Measurements from ENCODE around the gene USP28.
"Not testable (repeated sequence)": the region's sequence is repeated elsewhere in the genome, so short reads cannot be mapped to it uniquely, and the experiment has no call there.

USP28 gene, protein sequence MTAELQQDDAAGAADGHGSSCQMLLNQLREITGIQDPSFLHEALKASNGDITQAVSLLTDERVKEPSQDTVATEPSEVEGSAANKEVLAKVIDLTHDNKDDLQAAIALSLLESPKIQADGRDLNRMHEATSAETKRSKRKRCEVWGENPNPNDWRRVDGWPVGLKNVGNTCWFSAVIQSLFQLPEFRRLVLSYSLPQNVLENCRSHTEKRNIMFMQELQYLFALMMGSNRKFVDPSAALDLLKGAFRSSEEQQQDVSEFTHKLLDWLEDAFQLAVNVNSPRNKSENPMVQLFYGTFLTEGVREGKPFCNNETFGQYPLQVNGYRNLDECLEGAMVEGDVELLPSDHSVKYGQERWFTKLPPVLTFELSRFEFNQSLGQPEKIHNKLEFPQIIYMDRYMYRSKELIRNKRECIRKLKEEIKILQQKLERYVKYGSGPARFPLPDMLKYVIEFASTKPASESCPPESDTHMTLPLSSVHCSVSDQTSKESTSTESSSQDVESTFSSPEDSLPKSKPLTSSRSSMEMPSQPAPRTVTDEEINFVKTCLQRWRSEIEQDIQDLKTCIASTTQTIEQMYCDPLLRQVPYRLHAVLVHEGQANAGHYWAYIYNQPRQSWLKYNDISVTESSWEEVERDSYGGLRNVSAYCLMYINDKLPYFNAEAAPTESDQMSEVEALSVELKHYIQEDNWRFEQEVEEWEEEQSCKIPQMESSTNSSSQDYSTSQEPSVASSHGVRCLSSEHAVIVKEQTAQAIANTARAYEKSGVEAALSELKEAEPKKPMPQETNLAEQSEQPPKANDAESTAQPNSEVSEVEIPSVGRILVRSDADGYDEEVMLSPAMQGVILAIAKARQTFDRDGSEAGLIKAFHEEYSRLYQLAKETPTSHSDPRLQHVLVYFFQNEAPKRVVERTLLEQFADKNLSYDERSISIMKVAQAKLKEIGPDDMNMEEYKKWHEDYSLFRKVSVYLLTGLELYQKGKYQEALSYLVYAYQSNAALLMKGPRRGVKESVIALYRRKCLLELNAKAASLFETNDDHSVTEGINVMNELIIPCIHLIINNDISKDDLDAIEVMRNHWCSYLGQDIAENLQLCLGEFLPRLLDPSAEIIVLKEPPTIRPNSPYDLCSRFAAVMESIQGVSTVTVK

DNA sequence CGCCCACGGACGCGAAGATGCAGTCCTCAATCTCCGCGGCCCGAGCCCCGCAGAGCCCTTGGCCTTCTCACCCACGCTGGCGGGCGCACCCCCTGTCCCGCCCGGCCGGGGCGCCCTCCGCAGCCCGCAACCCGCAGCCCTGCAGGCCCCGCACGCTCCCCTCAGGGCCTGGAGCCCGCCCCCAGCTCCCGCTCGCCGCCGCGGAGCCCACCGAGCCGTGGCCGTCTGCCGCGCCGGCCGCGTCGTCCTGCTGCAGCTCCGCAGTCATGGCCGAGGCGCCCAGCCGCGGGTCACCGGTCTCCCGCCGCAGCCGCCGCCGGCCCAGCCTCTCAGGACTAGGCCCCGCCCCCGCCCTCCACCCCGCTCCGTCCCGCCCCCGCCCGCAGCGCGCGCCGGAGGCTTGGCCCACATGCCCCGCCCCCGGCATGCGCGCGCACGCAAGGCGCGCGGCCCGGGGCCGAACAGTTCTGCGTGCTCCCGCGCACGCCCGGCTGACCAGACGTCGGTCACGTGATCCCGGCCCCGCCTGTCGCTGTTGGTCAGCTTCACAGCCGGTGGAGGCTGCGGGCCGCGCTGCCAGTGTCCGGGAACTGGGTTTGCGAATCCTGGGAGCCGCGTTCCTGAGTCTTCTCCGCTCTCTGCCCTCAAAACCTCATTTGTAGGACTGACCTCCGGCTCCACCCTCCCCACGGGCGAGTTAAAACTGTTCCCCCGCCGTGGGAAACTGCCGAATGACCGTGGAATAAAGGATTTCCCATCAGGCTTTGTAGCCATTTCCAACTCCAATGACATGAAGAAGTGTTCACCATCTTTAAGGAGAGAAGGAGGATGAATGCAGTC is at the start of gene USP28:
USP28 (minus strand) TSS at position 339 of the 840 bp plus-strand sequence; CDS start at position 268, 71 bp downstream.
- DNase-seq = peak; percentile 69

DNA sequence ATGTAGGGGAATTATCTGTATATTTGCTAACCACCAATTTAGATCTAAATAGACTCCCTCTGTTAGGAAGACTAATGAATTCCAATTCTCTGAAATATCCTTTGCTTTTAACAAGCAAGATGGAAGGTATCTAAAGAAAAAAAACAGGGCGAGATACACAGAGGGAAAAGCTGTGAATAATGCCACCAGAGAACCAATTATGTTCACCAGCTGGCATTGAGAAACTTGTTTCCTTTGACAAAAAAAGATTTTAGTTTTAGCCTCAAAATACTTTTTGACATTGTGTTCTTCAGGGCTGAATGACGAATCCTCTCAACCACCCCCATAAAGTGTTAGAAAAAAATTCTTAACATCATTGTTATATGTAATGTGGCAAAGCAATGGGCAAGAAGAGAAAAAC is 48.2 kb upstream of the USP28 start:
- no peak for DNase-seq

DNA sequence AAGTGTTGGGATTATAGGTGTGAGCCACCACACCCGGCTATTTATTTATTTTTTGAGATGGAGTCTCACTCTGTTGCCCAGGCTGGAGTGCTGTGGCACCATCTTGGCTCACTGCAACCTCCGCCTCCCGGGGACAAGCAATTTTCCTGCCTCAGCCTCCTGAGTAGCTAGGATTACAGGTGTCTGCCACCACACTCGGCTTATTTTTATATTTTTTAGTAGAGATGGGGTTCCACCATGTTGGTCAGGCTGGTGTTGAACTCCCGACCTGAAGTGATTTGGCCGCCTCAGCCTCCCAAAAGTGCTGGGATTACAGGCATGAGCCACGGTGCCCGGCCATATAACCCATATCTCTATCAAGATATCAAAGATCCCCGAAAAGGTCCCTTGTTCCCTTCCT is 36.1 kb upstream of the USP28 start:
- not testable (repeated sequence) for DNase-seq

DNA sequence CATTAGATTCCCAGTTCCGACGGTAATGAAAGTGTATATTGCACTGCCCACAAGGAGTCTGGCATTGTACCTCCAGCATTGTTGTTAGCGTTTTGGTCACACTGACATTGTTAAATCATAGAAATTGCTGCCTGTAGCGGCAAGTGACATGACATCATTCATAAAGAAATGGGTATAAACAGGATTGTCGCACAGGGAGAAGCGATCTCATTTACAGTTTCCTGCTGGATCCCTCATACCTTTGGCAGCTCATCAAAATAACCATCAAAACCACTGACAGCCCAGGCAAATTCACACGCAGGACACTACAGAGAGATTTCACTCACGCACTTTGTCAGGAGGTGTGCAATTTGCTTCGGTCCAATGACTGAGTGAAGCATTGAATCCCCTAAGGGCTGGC is 32.7 kb upstream of the USP28 start:
- no peak for DNase-seq

DNA sequence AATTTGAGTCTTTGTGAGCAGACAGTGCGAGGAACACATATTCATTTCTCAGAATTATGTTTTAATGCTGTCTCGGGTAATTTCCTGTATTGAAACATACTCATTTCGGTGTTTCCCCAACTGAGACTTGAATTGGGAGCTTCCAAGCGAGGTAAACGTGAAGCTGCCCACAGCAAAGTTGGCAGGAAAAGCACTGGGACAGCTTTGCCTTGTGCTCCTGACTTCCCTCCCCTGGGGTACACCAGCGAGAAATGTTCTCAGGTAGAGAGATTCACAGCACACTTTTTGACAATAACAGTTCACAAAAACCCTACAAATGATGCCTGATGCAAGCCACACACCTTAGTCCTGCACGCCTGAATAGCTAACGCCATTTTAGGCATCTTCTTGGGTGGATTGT is 32.3 kb upstream of the USP28 start:
- DNase-seq = no peak

DNA sequence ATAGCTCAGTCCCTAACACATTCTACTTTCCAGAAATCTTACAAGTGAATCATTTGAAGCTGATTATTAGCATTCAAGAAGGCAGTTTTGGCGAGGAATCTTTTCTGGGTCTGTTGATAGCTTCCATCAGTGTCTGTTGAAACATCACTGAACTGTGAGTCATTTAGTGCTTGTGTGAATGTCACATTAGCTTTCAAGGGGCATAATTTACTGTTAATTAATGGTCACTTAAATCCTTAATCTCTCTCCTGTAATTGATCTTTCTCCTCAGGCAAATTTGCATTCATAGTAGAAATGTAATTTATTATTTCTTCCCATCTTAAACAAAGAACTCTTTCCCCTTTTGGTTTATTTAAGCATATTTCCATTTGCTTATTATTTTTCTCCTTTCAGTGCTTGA is 31.8 kb upstream of the USP28 start:
- DNase-seq = no peak

DNA sequence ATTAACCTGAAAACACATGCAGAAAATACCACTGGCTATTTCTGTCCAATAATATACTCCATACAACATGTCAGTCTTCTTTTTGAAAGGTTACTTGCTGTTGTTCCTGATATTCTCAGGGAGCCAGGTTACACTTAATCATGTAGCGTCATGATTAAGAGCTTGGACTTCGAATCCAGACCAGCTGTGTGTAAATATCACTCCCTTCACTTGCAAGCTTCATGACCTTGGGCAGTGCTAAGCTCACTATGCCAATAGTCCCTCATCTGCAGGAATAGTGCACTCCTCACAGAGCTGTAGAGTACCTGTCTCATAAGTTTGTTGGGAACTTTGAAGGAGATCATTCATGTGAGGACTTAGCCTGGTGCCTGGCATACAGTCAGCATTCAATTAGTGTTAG is 31.1 kb upstream of the USP28 start:
- no peak for DNase-seq

DNA sequence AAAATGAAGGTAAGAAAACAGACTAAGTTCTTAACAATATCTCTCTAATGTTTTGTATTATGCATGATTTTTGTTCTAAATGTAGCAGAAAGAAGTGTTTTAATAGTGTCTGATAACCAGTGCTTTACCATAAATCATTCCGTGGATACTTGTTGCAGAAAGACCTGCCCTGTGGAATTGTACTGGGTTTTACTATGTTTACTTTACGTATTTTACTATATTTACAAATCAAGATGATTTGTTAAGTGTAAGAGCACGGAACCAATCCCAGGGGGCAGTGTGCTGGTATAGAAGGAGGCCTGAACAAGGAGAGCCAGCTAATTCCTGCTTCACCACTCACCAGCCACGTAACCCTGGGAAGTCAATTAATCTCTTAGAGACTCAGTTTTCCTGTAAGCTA is 30.7 kb upstream of the USP28 start:
- no peak for DNase-seq

DNA sequence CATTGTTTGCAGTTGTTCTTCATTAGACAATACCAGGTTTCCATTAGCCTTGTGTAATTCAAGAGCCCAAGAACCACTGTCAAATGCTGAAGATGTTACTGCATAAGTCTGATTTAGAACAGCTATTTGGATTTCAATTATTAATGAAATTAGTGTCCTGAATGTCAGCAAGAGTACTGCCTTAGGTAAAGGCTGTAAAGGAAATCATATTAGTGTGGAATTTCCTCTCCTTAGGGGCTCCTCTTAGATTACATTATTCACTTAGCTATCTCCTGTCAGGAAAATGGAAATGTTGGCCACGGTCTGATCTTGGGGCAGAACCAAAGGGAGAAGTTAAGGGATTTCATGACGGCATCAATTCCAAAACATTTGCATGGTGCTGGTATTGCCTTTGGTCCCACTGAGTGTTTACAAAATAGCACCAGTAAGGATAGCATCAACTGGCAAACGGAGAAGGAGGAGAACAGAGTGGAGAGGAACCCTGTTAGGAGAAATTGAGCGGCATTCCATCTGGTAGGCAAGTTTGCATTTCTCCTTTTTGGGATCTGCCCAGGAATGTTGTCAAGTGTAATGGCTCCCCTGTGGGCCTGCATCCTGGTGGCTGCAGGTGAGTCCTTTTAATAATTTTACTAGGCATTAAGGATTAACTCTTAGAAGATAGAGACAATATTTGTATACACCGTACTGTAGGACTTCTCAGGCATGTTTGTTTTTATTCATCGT is 29.2 kb upstream of the USP28 start, which contains the start of gene HTR3B:
HTR3B (plus strand) TSS at position 418 of the 723 bp plus-strand sequence; CDS start at position 556, 138 bp downstream.
- DNase-seq = no peak

DNA sequence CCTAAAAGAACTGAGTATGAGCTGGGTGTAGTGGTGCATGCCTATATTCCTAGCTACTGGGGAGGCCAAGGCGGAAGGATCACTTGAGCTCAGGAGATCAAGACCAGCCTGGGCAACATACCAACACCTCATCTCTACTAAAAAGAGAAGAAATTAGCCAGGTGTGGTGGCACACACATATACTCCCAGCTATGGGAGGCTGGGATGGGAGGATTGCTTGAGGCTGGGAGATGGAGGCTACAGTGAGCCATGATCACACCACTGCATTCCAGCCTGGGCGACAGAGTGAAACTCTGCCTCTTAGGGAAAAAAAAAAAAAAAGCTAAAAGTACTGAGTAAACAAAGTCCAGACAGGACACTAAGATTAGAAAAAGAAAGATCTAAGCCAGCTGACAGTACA is 25.8 kb upstream of the USP28 start:
- DNase-seq = no peak

DNA sequence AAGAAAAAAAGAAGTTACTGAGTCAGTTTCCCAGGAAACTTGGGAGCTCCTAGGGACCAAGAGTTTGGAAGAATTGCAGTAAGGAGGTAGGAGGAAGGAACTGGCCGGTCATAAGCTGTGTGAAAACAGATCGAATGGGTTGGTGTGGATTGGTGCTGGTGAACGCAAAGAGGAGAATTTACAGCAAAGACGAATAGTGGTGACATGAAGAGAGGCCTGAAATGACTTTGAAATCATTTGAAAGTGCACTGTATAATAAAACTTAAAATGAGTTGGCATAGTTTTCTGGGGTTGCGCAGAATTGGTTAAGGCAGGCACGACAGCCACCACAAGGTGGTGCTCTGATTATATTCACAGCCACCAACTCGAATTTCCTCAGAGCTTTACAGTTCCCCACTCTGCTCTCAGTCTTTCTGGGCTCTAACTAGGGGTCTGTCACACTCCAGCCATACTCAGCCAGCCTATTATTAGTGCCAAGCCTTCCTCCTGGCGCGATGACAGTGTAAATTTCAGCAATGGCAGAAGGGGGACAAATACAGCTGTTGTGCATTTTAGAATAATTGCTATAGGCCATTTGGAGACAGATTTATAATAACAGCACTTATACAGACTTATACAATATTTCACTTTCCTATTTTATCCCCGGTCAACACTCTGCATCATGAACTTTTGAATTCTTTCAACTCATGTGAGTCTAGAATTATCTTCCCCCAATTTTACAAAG is 20.9 kb upstream of the USP28 start:
- no peak for DNase-seq

DNA sequence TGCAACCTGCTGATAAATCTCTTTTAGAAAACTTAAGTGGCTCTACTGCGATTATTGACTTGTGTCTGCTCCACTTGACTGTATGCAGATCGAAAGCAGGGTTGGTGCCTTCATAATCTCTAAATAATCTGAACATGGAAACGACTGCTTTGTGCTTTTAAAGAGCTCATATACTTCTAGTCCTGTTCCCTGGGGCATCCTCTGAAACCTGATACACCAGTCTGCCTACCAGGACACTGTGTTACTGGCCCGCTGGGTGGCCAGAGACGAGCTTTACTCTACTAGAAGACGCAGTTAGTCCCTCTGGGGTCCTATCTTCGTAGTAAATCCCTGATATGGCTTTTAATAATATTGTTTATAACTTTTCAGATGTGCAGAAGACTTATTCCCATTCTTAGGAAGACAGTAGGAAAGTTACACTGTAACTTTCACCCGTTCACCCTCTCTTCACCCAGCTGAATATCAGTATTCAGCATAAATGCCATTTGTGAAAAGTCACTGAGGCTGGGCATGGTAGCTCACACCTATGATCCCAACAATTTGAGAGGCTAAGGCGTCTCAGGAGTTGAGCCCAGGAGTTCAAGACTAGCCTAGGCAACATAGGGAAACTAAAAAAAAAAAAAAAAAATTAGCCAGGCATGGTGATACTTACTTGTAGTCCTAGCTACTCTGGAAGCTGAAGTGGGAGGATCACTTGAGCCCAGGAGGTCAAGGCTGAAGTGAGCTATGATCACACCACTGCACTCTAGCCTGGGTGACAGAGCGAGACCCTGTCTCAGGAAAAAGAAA is 20.2 kb upstream of the USP28 start:
- no peak for DNase-seq

DNA sequence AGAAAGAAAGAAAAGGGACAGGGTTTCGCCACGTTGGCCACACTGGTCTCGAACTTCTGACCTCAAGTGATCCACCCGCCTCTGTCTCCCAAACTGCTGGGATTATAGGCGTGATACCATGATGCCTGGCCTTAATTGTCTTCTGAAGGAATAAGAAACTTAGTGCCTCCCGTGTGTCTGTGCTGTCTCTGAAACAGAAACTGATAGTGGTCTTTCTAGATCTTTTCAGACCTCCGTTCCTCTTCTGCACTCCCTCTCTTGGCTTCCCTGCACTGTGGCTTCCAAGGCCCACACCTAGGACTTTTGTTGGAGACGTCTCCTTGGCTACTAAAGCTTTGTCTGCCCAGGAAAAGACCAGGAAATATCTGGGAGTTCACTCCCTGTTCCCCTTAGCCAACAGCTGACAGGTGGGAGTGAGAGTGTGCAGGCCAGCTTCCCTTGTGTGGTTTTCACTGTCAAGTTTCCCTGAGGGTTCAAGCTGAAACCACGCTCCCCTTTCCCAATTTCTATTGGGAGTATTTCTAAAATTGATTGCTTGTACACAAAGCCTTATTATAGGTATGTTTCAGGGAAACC is 19.1 kb upstream of the USP28 start:
- DNase-seq = no peak

DNA sequence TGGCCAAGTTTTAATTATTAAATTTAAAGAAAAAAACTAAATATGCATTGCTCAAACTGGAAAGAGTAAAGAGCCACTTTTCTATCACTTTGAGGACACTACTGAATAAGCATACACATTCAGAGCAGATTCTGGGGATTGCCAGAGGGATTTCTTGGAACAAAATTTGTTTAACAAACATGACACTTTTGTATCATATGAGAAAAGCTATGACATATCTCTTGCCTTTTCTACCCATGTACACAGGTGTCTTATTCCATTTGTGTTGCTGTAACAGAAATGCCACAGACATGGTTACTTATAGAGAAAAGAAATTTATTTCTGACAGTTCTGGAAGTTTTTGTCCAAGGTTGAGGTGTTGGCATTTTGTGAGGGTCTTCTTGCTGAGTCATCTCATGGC is 13.5 kb upstream of the USP28 start:
- DNase-seq = no peak

DNA sequence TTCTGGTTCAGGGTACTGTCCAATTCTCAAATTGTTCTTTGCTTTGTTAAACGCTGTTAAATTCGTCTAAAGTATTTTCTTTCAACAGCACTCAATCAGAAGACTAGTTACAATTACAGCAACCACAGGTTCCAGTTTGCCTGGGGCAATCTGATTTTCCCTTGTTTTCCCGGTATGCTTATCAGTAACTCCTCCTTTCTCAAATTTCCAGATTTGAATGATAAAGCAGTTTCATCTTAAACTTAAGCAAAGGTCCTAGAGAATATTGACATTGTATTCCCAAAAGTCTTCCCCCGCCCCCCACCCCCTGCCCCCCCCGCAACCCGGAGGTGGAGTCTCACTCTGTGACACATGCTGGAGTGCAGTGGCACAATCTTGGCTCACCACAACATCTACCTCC is 10.5 kb upstream of the USP28 start:
- no peak for DNase-seq

DNA sequence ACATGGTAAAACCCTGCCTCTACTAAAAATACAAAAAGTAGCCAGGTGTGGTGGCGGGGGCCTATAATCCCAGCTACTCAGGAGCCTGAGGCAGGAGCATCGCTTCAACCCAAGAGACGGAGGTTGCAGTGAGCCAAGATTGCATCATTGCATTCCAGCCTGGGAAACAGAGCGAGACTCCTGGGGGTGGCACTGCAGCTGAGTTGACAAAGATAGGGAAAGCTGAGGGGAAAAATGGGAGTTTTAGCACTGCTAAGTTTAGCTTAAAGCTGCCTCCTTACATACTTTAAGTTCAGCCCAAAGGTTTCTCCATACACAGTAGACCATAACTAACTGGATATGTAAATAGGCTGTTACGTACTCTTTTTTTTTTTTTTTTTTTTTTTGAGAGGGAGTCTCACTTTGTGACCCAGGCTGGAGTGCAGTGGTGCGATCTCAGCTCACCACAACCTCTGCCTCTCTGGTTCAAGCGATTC is 9.0 kb upstream of the USP28 start:
- DNase-seq = no peak

DNA sequence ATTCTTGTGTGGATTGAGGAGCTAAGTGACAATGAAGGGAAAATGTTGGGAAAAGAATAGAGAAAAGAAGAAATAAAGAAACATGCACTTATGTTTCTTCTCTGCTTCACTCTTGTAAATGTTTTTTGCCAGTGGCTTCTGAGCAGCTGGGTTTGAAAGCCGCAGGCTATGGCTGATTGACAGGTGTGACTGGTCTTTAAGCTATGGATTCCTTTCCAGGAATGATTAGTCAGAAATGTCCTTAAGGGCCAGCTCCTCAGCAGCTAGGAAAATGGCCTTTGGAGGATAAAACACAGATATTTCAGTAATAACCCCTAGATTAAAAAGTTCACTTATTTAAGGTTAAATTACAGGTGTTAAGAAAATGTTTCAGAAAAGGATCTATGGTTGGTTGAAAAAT is 6.5 kb upstream of the USP28 start:
- DNase-seq = no peak

DNA sequence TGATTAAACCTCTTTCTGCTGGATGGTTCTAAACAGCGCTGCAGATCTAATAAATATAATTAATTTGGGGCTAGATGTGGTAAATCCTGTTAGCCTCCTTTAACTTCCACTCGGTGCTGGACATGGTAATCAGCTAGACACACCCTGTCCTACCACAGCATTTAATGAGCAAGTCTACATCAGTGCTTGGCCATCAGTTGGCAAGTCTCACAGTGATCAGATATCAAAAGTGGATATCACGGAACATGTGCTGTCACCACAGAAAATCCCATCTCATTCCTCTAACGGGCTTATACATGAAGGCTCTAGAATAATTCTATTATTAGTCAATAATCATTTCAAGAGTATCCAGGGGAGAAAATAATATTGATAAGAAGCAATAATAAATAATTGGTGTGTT is 5.6 kb upstream of the USP28 start:
- no peak for DNase-seq

DNA sequence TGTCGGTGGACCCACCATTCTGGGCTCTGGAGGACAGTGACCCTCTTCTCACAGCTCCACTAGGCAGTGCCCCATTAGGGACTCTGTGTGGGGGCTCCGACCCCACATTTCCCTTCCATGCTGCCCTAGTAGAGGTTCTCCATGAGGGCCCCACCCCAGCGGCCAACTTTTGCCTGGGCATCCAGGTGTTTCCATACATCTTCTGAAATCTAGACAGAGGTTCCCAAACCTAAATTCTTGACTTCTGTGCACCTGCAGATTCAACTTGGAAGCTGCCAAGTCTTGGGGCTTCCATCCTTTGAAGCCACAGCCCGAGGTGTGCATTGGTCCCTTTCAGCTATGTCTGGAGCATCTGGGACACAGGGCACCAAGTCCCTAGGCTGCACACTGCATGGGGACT is 4.1 kb upstream of the USP28 start:
- not testable (repeated sequence) for DNase-seq

DNA sequence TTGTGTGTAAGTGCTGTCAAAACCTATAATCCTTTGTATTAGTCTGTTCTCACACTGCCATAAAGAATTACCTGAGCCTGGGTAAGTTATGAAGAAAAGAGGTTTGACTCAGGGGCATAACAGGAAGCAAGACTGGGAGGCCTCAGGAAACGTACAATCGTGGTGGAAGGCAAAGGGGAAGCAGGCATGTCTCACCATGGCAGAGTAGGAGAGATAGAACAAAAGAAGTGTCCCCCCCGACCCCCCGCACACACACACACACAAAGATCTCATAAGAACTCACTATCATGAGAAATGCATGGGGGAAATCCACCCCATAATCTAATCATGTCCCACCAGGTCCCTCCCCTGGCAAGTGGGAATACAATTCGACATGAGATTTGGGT is 2.3 kb upstream of the USP28 start:
- DNase-seq = no peak

All from GOT3 (cell line).